ENCODE measurements around the gene MIF4GD.

GRCh38 chr17:75250009-75250471 is 21.0 kb downstream of the MIF4GD start:
- no peak for TF ChIP-seq TAF1 (IDR thresholded peaks at IDR 0.05; ENCODE audit: low read depth, low read length)
- TF ChIP-seq POLR2A (IDR thresholded peaks at IDR 0.05; ENCODE audit: low read depth, low read length) = no peak
